ENCODE results near the gene USP7.

Gene USP7

DNA sequence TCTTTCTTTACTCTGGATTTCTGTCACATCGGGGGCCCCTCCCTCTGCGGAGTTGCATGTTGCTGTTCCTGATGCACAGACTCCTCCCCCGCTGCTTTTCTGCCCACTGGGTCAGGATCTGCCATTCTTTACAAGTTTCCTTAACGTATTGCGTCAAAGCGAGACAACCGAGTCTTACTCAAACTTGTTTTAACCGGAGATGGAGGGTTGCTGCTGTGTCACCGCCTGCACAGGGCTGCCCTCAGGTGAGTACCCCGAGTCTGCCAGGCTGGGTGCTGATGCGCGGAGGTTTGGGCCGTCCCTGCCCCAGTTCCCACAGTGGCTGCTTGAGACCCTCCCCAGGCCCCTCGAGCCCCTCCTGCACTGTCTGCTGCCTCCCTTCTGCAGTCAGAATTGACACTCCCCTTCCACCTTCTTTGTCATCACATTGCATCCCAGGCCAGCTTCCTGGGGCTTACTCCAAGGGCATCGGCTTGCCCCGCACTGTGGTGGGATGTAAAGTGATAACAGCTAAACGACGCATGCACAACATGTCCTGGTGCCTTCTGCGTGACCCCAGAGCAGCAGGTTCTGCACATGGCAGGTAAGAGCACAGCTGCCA is 114.2 kb downstream of the USP7 start:
- TF ChIP-seq EZH2phosphoT487 (IDR thresholded peaks at IDR 0.05; ENCODE audit: low read length) (no peak), EZH2 (optimal IDR thresholded peaks at IDR 0.05; ENCODE audit: low read depth, low read length) (no peak)
- TF ChIP-seq, protein P1, sequence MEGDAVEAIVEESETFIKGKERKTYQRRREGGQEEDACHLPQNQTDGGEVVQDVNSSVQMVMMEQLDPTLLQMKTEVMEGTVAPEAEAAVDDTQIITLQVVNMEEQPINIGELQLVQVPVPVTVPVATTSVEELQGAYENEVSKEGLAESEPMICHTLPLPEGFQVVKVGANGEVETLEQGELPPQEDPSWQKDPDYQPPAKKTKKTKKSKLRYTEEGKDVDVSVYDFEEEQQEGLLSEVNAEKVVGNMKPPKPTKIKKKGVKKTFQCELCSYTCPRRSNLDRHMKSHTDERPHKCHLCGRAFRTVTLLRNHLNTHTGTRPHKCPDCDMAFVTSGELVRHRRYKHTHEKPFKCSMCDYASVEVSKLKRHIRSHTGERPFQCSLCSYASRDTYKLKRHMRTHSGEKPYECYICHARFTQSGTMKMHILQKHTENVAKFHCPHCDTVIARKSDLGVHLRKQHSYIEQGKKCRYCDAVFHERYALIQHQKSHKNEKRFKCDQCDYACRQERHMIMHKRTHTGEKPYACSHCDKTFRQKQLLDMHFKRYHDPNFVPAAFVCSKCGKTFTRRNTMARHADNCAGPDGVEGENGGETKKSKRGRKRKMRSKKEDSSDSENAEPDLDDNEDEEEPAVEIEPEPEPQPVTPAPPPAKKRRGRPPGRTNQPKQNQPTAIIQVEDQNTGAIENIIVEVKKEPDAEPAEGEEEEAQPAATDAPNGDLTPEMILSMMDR (IDR thresholded peaks at IDR 0.05; ENCODE audit: low read length) = no peak
- H3K9me2 ChIP-seq (replicated peaks; ENCODE audit: insufficient read depth, low read length) = no peaks in the 10 kb centered on the region
- H3K4me3 ChIP-seq (ENCODE audit: low read length) = no peak overlapping the region
- H3K4me1 ChIP-seq (ENCODE audit: low read length) = no peaks in the 10 kb centered on the region
- no peak overlapping the region for H3K9ac ChIP-seq (ENCODE audit: low read length)
- H3K79me2 ChIP-seq (ENCODE audit: low read length) = peaks cover 31% of the 10 kb centered on the region
- H2AFZ ChIP-seq (ENCODE audit: low read length) = no peak overlapping the region
- no peaks in the 10 kb centered on the region for H3K9me3 ChIP-seq (replicated peaks; ENCODE audit: insufficient read depth, low read length)
- H3K36me3 ChIP-seq (replicated peaks; ENCODE audit: insufficient read depth, low read length) = no peaks in the 10 kb centered on the region; the same call in none of the 2 replicates
- no peak for DNase-seq
- H3F3A ChIP-seq (ENCODE audit: insufficient read depth, low read length) = 0 out of 2 replicates have a peak, but pooled peaks cover 3% of the 10 kb centered on the region
- H3K4me2 ChIP-seq (ENCODE audit: low read depth, low read length) = no peak overlapping the region
- H3K27ac ChIP-seq (ENCODE audit: low read length) = no peak overlapping the region
- no peaks in the 10 kb centered on the region for H3K27me3 ChIP-seq (replicated peaks; ENCODE audit: insufficient read depth, low read length)
- peaks cover 10% of the 10 kb centered on the region; the same call in 1 of the 2 replicates for H4K20me1 ChIP-seq (ENCODE audit: insufficient read depth, low read length)

DNA sequence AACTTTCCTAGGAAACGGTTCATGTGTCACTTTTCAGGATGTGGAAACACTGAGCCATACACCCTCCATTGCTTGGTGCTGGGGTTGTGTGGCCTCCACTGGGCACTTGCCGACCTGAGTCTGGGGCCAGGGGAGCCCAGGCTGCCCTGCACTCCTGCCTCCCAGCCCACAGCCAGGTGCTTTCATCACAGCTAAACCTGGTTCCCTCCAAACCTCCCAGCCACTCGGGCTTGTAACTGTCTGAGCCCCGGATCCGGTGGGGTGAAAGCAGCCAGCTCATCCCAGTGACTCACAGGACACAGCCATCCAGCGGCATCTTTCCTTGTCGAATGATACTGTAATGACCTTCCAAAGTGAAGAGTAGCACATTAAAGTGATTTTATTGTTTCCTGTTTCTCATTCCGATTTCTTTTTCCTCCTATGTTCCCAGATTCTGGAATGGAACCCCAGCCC is 114.7 kb downstream of the USP7 start:
- no peak overlapping the region for H3K4me2 ChIP-seq (ENCODE audit: low read depth, low read length)
- H3K9me2 ChIP-seq (replicated peaks; ENCODE audit: insufficient read depth, low read length) = no peaks in the 10 kb centered on the region
- no peak overlapping the region for H3K9ac ChIP-seq (ENCODE audit: low read length)
- no peaks in the 10 kb centered on the region; the same call in none of the 2 replicates for H3K36me3 ChIP-seq (replicated peaks; ENCODE audit: insufficient read depth, low read length)
- H3K9me3 ChIP-seq (replicated peaks; ENCODE audit: insufficient read depth, low read length) = no peaks in the 10 kb centered on the region
- no peaks in the 10 kb centered on the region for H3K4me1 ChIP-seq (ENCODE audit: low read length)
- no peak overlapping the region for H2AFZ ChIP-seq (ENCODE audit: low read length)
- peaks cover 31% of the 10 kb centered on the region for H3K79me2 ChIP-seq (ENCODE audit: low read length)
- peaks cover 10% of the 10 kb centered on the region; the same call in 1 of the 2 replicates for H4K20me1 ChIP-seq (ENCODE audit: insufficient read depth, low read length)
- 0 out of 2 replicates have a peak, but pooled peaks cover 3% of the 10 kb centered on the region for H3F3A ChIP-seq (ENCODE audit: insufficient read depth, low read length)
- no peaks in the 10 kb centered on the region for H3K27me3 ChIP-seq (replicated peaks; ENCODE audit: insufficient read depth, low read length)
- no peak for DNase-seq
- no peak for TF ChIP-seq EZH2 (optimal IDR thresholded peaks at IDR 0.05; ENCODE audit: low read depth, low read length)
- TF ChIP-seq EZH2phosphoT487 (IDR thresholded peaks at IDR 0.05; ENCODE audit: low read length) = no peak
- TF ChIP-seq, protein P1 (IDR thresholded peaks at IDR 0.05; ENCODE audit: low read length) = no peak
- H3K27ac ChIP-seq (ENCODE audit: low read length) = no peak overlapping the region
- no peak overlapping the region for H3K4me3 ChIP-seq (ENCODE audit: low read length)

DNA sequence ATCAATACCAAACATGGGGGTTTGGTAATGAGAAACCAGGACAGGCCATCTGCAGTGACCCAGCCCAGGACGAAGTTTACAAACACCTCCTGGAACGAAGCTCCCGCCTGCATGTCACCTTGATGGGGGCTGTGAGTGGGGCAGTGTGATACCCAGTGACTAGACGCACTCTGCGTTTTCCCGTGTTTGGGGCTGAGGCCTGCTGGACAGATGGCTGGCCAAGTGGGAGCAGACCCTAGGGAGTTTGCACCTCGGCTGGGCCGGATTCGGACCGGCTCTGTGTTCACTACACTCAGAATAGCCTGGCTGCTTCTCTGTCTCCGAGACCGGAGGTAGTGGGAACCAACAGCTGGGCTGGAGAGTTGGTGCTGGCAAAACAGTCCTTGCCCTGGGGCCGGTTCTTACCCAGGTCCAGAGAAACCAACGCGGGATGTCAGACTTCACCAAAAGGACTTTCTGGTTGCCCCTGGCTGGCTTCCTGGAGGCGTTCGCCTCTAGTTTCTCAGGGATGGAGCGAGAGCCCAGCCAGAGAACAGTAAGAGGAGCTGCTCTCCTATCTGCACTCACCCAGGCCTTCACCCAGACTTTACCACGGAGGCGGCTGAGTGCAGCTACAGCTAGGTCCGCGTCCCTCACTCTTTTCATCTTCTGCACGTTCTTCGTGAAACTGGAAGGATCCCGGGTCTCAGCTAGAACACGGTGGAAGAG is 115.3 kb downstream of the USP7 start:
- peaks cover 10% of the 10 kb centered on the region; the same call in 1 of the 2 replicates for H4K20me1 ChIP-seq (ENCODE audit: insufficient read depth, low read length)
- H3K4me1 ChIP-seq (ENCODE audit: low read length) = no peaks in the 10 kb centered on the region
- TF ChIP-seq, protein P1 (IDR thresholded peaks at IDR 0.05; ENCODE audit: low read length) = no peak
- no peak for TF ChIP-seq EZH2 (optimal IDR thresholded peaks at IDR 0.05; ENCODE audit: low read depth, low read length)
- TF ChIP-seq EZH2phosphoT487 (IDR thresholded peaks at IDR 0.05; ENCODE audit: low read length) = no peak
- no peak overlapping the region for H3K9ac ChIP-seq (ENCODE audit: low read length)
- no peak overlapping the region for H3K27ac ChIP-seq (ENCODE audit: low read length)
- peaks cover 31% of the 10 kb centered on the region for H3K79me2 ChIP-seq (ENCODE audit: low read length)
- no peak overlapping the region for H3K4me3 ChIP-seq (ENCODE audit: low read length)
- no peak for DNase-seq
- H3K9me2 ChIP-seq (replicated peaks; ENCODE audit: insufficient read depth, low read length) = no peaks in the 10 kb centered on the region
- H3K36me3 ChIP-seq (replicated peaks; ENCODE audit: insufficient read depth, low read length) = no peaks in the 10 kb centered on the region; the same call in none of the 2 replicates
- H3K9me3 ChIP-seq (replicated peaks; ENCODE audit: insufficient read depth, low read length) = no peaks in the 10 kb centered on the region
- no peak overlapping the region for H3K4me2 ChIP-seq (ENCODE audit: low read depth, low read length)
- H2AFZ ChIP-seq (ENCODE audit: low read length) = no peak overlapping the region
- H3F3A ChIP-seq (ENCODE audit: insufficient read depth, low read length) = 0 out of 2 replicates have a peak, but pooled peaks cover 3% of the 10 kb centered on the region
- H3K27me3 ChIP-seq (replicated peaks; ENCODE audit: insufficient read depth, low read length) = no peaks in the 10 kb centered on the region
